HEK293 (cell line): ENCODE measurements around the gene LAMC3.
A peak's percentile ranks its signal among the peaks of the same experiment; 100 is the strongest.

ENCODE experiments used
- CTCF ChIA-PET: fragments of 350-600 bp; formaldehyde crosslinking; extraction: SDS; loops from one replicate; lab custom pipeline; 2021; ENCODE audit warnings: antibody characterized with exemption; lab: Yijun Ruan, JAX
- POLR2A ChIA-PET: fragments of 300-600 bp; formaldehyde crosslinking; extraction: SDS; loops from one replicate; lab custom pipeline; 2020; ENCODE audit warnings: antibody characterized with exemption, inconsistent platforms; lab: Yijun Ruan, JAX
- H3K27ac ChIP-seq: fragments of 200-500 bp; sonication (Bioruptor generic); 2 replicates; pipeline ENCODE4 v1.5.1; 2014; ENCODE audit warnings: low read depth, low read length, control low read depth, inconsistent platforms; ENCODE audit errors: extremely low read depth
- H3K36me3 ChIP-seq, 2 experiments: fragments of 200-500 bp in 1 of 2; sonication (Bioruptor generic) in 1 of 2; 1 replicate in 1 of 2; 2 replicates in 1 of 2; pipeline ENCODE4 v1.5.1; 2014 to 2017; ENCODE audit warnings: inconsistent platforms in 2 of 2, low read length in 2 of 2; ENCODE audit not compliant: control insufficient read depth in 2 of 2, insufficient read depth in 1 of 2
- H3K4me1 ChIP-seq: fragments of 200-500 bp; sonication (Bioruptor generic); 2 replicates; pipeline ENCODE4 v1.5.1; 2014; ENCODE audit warnings: mild to moderate bottlenecking, low read length, inconsistent platforms; ENCODE audit not compliant: control insufficient read depth, insufficient read depth
- H3K4me3 ChIP-seq: 2 replicates; pipeline ENCODE4 v1.5.1; 2011; ENCODE audit warnings: low read depth, mild to moderate bottlenecking, control low read depth, low read length, moderate library complexity
- H3K9me3 ChIP-seq: fragments of 200-500 bp; sonication (Bioruptor generic); 2 replicates; pipeline ENCODE4 v1.5.1; 2014; ENCODE audit warnings: low read depth, low read length, inconsistent platforms; ENCODE audit not compliant: control insufficient read depth, insufficient read depth
- BCL11A ChIP-seq: fragments of 450-650 bp; formaldehyde crosslinking; IDR thresholded peaks from 2 replicates; pipeline ENCODE4 v1.5.1; 2016; ENCODE audit warnings: low read depth, missing biosample characterization, missing genetic modification characterization
- RBAK ChIP-seq: fragments of 450-650 bp; formaldehyde crosslinking; IDR thresholded peaks from 2 replicates; pipeline ENCODE4 v1.5.1; 2016; ENCODE audit warnings: missing biosample characterization, missing genetic modification characterization
- SP3 ChIP-seq: fragments of 450-650 bp; formaldehyde crosslinking; IDR thresholded peaks from 2 replicates; pipeline ENCODE4 v1.5.1; 2016; ENCODE audit warnings: missing biosample characterization, missing genetic modification characterization
- ZFHX2 ChIP-seq: fragments of 450-650 bp; formaldehyde crosslinking; conservative IDR thresholded peaks from 2 replicates; pipeline ENCODE4 v1.5.1; 2016; ENCODE audit warnings: missing biosample characterization, missing genetic modification characterization
- ZFP41 ChIP-seq: fragments of 450-650 bp; formaldehyde crosslinking; IDR thresholded peaks from 2 replicates; pipeline ENCODE4 v1.5.1; 2016; ENCODE audit warnings: missing biosample characterization, missing genetic modification characterization, borderline replicate concordance
- ZNF155 ChIP-seq: fragments of 450-650 bp; formaldehyde crosslinking; IDR thresholded peaks from 2 replicates; pipeline ENCODE4 v1.5.1; 2016; ENCODE audit warnings: missing biosample characterization, missing genetic modification characterization
- ZNF175 ChIP-seq: fragments of 450-650 bp; formaldehyde crosslinking; IDR thresholded peaks from 2 replicates; pipeline ENCODE4 v1.5.1; 2016; ENCODE audit warnings: missing biosample characterization, missing genetic modification characterization
- ZNF221 ChIP-seq: fragments of 450-650 bp; formaldehyde crosslinking; IDR thresholded peaks from 2 replicates; pipeline ENCODE4 v1.5.1; 2017; ENCODE audit warnings: missing biosample characterization, missing genetic modification characterization, borderline replicate concordance
- ZNF239 ChIP-seq: fragments of 450-650 bp; formaldehyde crosslinking; IDR thresholded peaks from 2 replicates; pipeline ENCODE4 v1.5.1; 2016; ENCODE audit warnings: missing biosample characterization, missing genetic modification characterization
- ZNF292 ChIP-seq: fragments of 450-650 bp; formaldehyde crosslinking; IDR thresholded peaks from 2 replicates; pipeline ENCODE4 v1.5.1; 2016; ENCODE audit warnings: low read depth, missing biosample characterization, missing genetic modification characterization, borderline replicate concordance
- ZNF354C ChIP-seq: fragments of 450-650 bp; formaldehyde crosslinking; IDR thresholded peaks from 2 replicates; pipeline ENCODE4 v1.5.1; 2016; ENCODE audit warnings: missing biosample characterization, missing genetic modification characterization, low read depth, borderline replicate concordance
- ZNF394 ChIP-seq: fragments of 450-650 bp; formaldehyde crosslinking; IDR thresholded peaks from 2 replicates; pipeline ENCODE4 v1.5.1; 2016; ENCODE audit warnings: missing biosample characterization, missing genetic modification characterization, mild to moderate bottlenecking, moderate library complexity, borderline replicate concordance
- ZNF529 ChIP-seq: fragments of 450-650 bp; formaldehyde crosslinking; IDR thresholded peaks from 2 replicates; pipeline ENCODE4 v1.5.1; 2017; ENCODE audit warnings: missing genetic modification characterization, missing biosample characterization; ENCODE audit not compliant: insufficient replicate concordance
- TF ChIP-seq, protein P1 (sequence below): fragments of 450-650 bp; formaldehyde crosslinking; IDR thresholded peaks from 2 replicates; pipeline ENCODE4 v1.5.1; 2016; ENCODE audit warnings: missing biosample characterization, missing genetic modification characterization
- TF ChIP-seq, protein P2 (sequence below): fragments of 450-650 bp; formaldehyde crosslinking; IDR thresholded peaks from 2 replicates; pipeline ENCODE4 v1.5.1; 2016; ENCODE audit warnings: missing biosample characterization, missing genetic modification characterization
- TF ChIP-seq, protein P3 (sequence below): fragments of 450-650 bp; formaldehyde crosslinking; IDR thresholded peaks from 2 replicates; pipeline ENCODE4 v1.5.1; 2017; ENCODE audit warnings: missing biosample characterization, mild to moderate bottlenecking, missing genetic modification characterization, moderate library complexity

Gene LAMC3

DNA sequence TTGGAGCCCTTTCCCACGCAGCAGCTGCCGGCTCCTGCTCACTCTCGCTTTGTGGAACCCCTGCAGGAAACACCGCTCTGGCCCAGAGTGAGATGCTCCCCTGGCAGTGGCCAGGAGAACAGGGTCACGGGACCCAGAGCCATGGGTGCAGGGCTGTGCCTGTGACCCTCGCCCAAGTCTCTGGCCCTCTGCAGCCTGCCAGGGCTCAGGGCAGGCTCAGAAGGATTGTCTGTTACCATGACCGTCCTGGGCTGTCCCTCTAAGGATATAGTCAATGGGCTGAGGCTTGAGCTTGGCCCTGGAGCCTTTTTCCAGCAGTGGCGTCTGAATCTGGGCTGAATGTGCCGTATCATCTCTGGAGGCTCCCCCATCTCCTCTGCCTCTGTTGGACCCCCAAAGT lies 58.7 kb downstream of the LAMC3 start:
- no peak for TF ChIP-seq SP3 (tag by site-specific recombination)
- TF ChIP-seq ZNF354C, result no peak
- TF ChIP-seq ZNF529 (tag by site-specific recombination), result no peak
- TF ChIP-seq, protein P1, sequence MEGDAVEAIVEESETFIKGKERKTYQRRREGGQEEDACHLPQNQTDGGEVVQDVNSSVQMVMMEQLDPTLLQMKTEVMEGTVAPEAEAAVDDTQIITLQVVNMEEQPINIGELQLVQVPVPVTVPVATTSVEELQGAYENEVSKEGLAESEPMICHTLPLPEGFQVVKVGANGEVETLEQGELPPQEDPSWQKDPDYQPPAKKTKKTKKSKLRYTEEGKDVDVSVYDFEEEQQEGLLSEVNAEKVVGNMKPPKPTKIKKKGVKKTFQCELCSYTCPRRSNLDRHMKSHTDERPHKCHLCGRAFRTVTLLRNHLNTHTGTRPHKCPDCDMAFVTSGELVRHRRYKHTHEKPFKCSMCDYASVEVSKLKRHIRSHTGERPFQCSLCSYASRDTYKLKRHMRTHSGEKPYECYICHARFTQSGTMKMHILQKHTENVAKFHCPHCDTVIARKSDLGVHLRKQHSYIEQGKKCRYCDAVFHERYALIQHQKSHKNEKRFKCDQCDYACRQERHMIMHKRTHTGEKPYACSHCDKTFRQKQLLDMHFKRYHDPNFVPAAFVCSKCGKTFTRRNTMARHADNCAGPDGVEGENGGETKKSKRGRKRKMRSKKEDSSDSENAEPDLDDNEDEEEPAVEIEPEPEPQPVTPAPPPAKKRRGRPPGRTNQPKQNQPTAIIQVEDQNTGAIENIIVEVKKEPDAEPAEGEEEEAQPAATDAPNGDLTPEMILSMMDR (tag by site-specific recombination), result no peak
- no peak for TF ChIP-seq RBAK (tag by site-specific recombination)
- no peak for TF ChIP-seq ZNF292 (tag by site-specific recombination)
- no peak for TF ChIP-seq ZNF221 (tag by site-specific recombination)
- no peak for TF ChIP-seq ZFHX2 (tag by site-specific recombination)
- TF ChIP-seq ZNF175 (tag by site-specific recombination), result no peak
- TF ChIP-seq, all 188 proteins: peak for 0
- Histone ChIP-seq H3K36me3 (no peaks in the 10 kb centered on the region), H3K9me3 (no peaks in the 10 kb centered on the region), H3K4me3 (no peak overlapping the region), H3K4me1 (no peaks in the 10 kb centered on the region), H3K27ac (no peak overlapping the region)
- ChIA-PET CTCF (interaction anchor here (1.3 kb wide), 1 partner anchor 21 kb away, joined by 4 read pairs; no protein-coding TSS in a partner anchor), POLR2A (interaction anchor here (1.4 kb wide), 1 partner anchor 57 kb away, joined by 5 read pairs; the partner anchor contains the start of gene NUP214)

DNA sequence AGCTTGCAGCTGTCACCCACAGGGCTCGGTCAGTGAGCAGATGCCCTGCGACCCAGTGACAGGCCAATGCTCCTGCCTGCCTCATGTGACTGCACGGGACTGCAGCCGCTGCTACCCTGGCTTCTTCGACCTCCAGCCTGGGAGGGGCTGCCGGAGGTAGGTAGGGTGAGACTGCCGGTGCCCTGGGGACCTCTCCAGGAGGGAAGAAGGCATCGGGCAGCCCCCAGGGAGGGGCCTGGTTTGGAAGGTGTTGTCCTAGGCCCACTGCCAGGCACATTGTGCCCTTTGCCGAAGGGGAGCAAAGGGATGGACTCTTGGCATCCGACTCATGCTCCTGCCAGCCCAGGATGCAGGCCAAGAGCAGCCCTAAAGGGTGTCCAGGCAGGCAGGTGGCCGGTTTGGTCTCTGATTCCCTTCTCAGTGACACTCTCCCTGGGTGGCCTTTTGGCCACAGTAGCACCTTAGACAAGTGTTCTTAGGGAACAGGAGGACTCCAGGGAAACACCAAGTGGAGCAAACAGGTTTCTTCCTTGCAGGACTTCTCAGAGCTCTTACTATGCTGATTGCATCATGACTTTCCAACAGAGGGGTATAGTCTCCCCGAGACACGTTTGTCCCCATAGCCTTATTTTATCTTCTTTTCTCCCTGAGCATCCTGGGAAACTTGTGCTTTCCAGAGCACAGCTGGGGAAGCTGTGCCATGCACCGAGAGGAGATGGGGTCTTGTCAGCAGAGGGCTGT lies 59.3 kb downstream of the LAMC3 start:
- POLR2A ChIA-PET, result interaction anchor here (1.4 kb wide), 1 partner anchor 57 kb away, joined by 5 read pairs; the partner anchor contains the start of gene NUP214
- CTCF ChIA-PET, result no interaction called here
- no peak for TF ChIP-seq ZNF155 (tag by site-specific recombination)
- no peak for TF ChIP-seq ZFP41
- TF ChIP-seq, protein P2, sequence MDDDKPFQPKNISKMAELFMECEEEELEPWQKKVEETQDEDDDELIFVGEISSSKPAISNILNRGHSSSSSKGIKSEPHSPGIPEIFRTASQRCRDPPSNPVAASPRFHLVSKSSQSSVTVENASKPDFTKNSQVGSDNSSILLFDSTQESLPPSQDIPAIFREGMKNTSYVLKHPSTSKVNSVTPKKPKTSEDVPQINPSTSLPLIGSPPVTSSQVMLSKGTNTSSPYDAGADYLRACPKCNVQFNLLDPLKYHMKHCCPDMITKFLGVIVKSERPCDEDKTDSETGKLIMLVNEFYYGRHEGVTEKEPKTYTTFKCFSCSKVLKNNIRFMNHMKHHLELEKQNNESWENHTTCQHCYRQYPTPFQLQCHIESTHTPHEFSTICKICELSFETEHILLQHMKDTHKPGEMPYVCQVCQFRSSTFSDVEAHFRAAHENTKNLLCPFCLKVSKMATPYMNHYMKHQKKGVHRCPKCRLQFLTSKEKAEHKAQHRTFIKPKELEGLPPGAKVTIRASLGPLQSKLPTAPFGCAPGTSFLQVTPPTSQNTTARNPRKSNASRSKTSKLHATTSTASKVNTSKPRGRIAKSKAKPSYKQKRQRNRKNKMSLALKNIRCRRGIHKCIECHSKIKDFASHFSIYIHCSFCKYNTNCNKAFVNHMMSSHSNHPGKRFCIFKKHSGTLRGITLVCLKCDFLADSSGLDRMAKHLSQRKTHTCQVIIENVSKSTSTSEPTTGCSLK (tag by site-specific recombination), result no peak
- TF ChIP-seq, protein P3, sequence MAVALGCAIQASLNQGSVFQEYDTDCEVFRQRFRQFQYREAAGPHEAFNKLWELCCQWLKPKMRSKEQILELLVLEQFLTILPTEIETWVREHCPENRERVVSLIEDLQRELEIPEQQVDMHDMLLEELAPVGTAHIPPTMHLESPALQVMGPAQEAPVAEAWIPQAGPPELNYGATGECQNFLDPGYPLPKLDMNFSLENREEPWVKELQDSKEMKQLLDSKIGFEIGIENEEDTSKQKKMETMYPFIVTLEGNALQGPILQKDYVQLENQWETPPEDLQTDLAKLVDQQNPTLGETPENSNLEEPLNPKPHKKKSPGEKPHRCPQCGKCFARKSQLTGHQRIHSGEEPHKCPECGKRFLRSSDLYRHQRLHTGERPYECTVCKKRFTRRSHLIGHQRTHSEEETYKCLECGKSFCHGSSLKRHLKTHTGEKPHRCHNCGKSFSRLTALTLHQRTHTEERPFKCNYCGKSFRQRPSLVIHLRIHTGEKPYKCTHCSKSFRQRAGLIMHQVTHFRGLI (tag by site-specific recombination), result no peak
- TF ChIP-seq ZNF239 (tag by site-specific recombination), result peak; percentile 94; the same call in 1 of the 2 replicates
- TF ChIP-seq BCL11A, result no peak
- no peak for TF ChIP-seq ZNF394 (tag by site-specific recombination)
- TF ChIP-seq, all 188 proteins: peak for 1
- H3K9me3 ChIP-seq, result no peaks in the 10 kb centered on the region
- H3K4me3 ChIP-seq, result no peak overlapping the region
- H3K27ac ChIP-seq, result no peak overlapping the region
- no peaks in the 10 kb centered on the region for H3K36me3 ChIP-seq
- H3K4me1 ChIP-seq, result no peaks in the 10 kb centered on the region
